CD4-positive, alpha-beta T cell treated with Interleukin-15 for 4 hours (primary cell): ENCODE results near the gene MLEC.
"Not testable (repeated sequence)": the region's sequence is repeated elsewhere in the genome, so short reads cannot be mapped to it uniquely, and the experiment has no call there.

Source experiments
- DNase-seq: peaks from one replicate; pipeline ENCODE4 v3.0.0-alpha.2; 2020; ENCODE audit warnings: low spot score

Gene MLEC

GRCh38 chr12:120663741-120664140 is 23.2 kb upstream of the MLEC start:
- no peak for DNase-seq

DNA sequence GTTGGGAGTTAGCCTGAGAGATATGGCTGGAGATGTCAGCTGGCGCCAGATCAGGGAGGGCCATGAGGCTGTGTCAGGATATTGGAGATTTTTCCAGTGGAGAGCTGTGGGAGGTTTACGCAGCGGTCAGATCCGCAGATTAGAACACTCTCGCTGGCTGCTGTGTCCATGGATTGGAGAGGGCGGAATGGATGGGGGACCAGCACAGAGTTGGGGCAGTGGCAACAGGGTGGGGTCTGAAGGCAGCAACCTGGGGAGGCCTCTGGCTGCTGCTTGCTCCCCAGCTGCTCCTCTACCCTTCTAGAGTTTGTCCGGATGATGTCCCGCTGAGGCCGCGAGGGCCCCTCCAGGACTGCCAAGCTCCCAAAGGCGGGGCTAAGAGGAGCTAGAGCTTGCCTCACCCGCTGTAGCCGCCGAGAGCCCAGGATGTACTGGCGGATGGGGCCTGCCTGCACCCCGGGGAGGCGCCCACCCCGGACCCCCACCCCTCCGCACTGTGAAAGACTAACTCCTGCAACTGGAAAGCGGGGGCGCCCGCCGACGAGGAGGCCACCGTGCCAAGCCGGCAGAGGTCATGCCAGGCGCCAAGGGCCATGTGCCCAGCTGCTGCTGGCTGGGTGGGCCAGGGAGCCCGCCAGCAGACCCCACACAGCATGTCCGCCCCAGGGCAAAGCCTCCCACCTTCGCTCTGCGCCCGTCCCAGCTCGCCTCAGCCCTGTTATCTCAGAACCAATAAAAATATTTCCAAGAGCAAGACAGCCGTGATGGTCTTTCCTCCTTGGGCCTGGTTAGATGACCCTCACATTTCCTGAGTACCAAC is 20.2 kb upstream of the MLEC start:
- no peak for DNase-seq

GRCh38 chr12:120668091-120668867 is 18.7 kb upstream of the MLEC start:
- DNase-seq: no peak

GRCh38 chr12:120668868-120669840 is 17.8 kb upstream of the MLEC start:
- DNase-seq: no peak

GRCh38 chr12:120670237-120670636 is 16.7 kb upstream of the MLEC start:
- DNase-seq: not testable (repeated sequence)

DNA sequence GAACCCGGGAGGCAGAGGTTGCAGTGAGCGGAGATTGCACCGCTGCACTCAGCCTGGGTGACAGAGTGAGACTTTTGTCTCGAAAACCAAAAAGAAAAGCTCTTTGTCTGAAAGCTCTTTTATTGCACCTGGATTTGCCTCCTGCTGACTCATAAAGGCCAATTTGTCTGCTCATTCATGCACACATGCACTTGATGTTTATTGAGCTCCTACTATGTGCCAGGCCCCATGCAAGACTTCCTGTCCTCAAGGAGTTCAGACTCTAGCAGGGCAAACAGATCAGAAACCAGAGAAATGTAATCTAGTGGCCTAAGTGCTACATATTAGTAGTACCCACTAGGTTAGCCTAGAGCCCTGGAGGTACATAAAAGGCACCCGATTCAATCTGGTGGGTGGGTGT is 16.3 kb upstream of the MLEC start:
- DNase-seq: no peak

GRCh38 chr12:120674097-120674636 is 12.8 kb upstream of the MLEC start:
- DNase-seq: no peak

GRCh38 chr12:120677765-120678473 is 9.0 kb upstream of the MLEC start:
- no peak for DNase-seq

- DNase-seq: no peak
Measured at GRCh38 chr12:120678572-120678971, 8.4 kb upstream of the MLEC start.

DNA sequence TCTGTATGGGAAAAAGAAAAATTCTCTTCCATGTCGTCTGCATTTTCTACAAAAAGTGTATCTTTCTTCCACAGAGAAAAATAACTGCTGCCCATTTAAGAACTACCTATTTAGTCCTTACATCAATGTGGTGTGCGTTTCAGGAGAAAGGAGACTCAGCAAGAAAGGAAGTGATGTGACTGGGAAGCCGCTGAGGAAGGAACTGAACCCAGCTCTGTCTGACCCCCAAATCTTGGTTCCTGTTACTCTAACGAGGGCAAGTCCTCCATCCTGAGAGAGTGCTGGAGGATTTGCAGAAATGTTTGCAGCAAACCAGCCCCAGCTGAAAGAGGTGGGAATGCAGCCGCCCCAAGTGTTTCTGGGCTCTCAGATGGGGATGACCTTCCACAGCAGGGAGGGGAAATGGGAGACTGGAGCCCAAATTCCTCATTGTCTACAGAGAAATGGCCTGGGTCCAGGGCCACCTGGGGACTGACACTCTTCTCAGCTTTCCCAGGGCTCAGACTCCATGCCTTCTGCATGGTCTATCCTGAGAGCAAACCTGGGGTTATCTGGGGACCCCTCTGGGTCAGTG is 6.7 kb upstream of the MLEC start:
- no peak for DNase-seq

DNA sequence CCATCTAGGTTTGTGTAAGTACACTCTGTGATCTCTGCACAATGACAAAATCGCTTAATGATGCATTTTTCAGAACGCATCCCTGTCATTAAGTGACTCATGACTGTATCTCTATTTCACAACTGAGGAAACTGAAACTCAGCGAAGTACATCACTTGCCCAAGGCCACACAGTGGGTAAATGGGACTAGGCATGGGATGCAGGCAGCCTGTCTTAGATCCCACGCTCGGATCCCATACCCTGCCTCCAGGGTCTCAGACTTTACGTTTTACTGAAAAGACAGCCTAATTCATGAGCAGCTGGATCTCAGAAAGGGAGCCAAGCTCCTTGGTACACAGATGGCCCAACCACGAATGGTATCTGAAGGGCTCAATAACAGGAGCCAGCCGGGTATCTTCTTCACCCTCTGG is 2.4 kb upstream of the MLEC start:
- DNase-seq: no peak

GRCh38 chr12:120685522-120685921 is 1.4 kb upstream of the MLEC start:
- DNase-seq: no peak

GRCh38 chr12:120686151-120686689 is 729 bp upstream of the MLEC start:
- peak; percentile 97 for DNase-seq

DNA sequence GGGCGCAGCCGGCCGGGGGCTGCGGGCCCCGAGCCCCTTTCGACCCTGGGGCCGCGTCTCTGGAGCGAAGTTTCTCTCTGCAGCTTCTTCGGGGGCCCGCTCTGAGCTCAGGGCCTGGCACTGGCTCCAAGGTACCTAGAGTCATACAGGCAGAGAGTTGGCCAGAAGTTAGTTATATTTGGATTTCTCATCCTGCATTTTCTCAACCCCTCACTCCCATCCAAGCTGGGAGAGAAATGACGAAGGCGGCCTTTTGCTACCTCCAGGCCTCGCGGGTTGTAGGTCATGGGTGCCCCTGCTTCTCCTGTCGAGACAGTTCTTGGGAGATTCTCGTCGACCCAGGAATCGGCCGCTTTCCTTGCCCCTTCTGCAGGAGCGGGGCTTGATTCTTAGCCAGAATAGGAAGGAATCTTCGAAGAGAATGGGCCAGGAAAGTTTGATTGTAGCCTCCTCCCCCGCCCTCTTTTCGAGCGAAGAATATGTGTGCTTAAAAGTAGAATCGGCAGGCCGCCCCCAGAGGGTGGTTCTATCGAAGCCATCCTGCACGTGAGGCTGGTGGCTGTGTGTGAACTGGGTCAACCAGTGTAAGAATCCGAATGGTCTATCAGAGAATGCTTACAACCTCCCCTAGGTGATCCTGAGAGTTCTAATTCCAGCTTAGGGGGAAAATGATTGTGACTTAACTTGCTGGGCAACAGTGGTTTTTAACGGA is 785 bp downstream of the MLEC start:
- DNase-seq: peak; percentile 16

DNA sequence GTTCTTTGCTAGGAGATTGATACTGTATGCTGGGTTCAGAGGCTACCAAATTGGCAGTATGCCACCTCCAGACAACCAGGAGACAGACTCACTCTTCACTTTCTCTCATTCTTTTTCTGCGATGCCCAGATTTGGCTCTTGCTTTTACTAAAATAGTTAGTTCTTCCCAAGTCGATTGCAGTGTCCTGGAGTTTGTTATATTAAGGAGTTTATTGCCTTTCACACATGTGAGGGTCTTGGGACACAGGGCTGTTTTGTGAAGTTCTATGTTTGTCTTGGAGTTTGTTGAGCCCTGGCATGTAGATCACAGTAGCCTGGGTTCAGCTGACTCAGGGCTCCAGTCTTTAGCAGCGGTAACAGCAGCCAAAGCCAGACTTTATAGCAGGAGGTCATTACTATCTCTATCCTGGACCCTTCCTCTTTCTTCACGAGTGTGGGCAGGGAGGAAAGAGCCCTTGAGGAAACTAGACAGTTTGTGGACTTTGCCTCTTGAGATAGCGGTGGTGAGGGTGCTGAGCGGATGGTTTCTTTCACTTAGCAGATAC is 1.6 kb downstream of the MLEC start:
- no peak for DNase-seq

GRCh38 chr12:120689397-120690082 is 2.6 kb downstream of the MLEC start:
- no peak for DNase-seq

GRCh38 chr12:120690083-120690450 is 3.1 kb downstream of the MLEC start:
- no peak for DNase-seq

- DNase-seq: no peak
Measured at GRCh38 chr12:120690978-120691377, 4.0 kb downstream of the MLEC start.

DNA sequence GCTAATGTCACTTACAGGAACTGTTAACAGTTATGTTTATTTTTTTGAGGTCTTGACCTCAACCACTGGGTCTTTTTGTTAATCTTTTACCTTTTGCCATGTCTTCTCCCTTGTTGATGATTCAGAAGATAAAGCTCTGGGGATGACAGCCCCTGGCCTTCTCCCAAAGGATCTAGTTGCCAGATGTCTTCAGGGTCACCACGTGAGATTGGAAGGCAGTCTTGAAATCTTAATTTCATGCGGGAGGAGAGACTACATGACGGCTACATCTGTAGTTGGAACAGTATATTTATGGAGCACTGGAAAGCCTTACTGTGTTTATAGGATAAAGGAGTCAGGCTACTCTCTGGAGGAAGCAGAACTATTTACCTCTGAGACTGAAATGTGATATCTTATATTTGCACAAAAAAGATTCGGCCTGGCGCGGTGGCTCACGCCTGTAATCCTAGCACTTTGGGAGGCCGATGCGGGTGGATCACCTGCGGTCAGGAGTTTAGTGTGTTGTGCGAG is 5.6 kb downstream of the MLEC start:
- DNase-seq: no peak
